K562 (cell line): Measurements from ENCODE around the gene OPA3. TPM values are rescaled to one million over a fixed set of nuclear protein-coding genes. Genes with fewer than 3 reads are reported as not detected.

Experiments used
- CBFB ChIP-seq: sonication (generic); formaldehyde crosslinking; IDR thresholded peaks from 2 replicates; pipeline ENCODE4 v1.4.0; 2020; ENCODE audit warnings: mild to moderate bottlenecking, missing genetic modification reagents
- CHD2 ChIP-seq: IDR thresholded peaks from 2 replicates; pipeline ENCODE4 v1.6.1; 2011; ENCODE audit warnings: low read depth, low read length
- CREB1 ChIP-seq, 2 experiments: sonication (generic) in 1 of 2; formaldehyde crosslinking in 1 of 2; IDR thresholded peaks; 2 replicates each; pipeline versions ENCODE4 v1.6.1 to v1.8.0; 2012 to 2022; ENCODE audit warnings: inconsistent platforms in 1 of 2, mild to moderate bottlenecking in 1 of 2, missing genetic modification reagents in 1 of 2, moderate library complexity in 1 of 2
- EZH2 ChIP-seq: IDR thresholded peaks from 2 replicates; pipeline ENCODE4 v1.6.1; 2012; ENCODE audit warnings: low read depth, mild to moderate bottlenecking, inconsistent platforms, low read length, borderline replicate concordance
- HOMEZ ChIP-seq: fragments of 250-450 bp; sonication (Bioruptor Pico); IDR thresholded peaks from 2 replicates; pipeline ENCODE4 v1.4.0; 2020; ENCODE audit warnings: mild to moderate bottlenecking, moderate library complexity
- JUN ChIP-seq, 2 experiments: sonication (generic) in 1 of 2; formaldehyde crosslinking in 1 of 2; IDR thresholded peaks; 2 replicates each; pipeline versions ENCODE4 v1.6.1 to v1.8.0; 2012 to 2022; ENCODE audit warnings: borderline replicate concordance in 2 of 2, mild to moderate bottlenecking in 2 of 2, improper control_type of control experiment in 1 of 2, low read depth in 1 of 2, low read length in 1 of 2, missing genetic modification reagents in 1 of 2
- KAT7 ChIP-seq: sonication (generic); formaldehyde crosslinking; IDR thresholded peaks from 2 replicates; pipeline ENCODE4 v1.8.0; 2022; ENCODE audit warnings: missing genetic modification reagents, mild to moderate bottlenecking, borderline replicate concordance
- KLF6 ChIP-seq: fragments of 250-450 bp; sonication (Bioruptor Pico); IDR thresholded peaks from 2 replicates; pipeline ENCODE4 v1.4.0; 2020; ENCODE audit warnings: mild to moderate bottlenecking, moderate library complexity, borderline replicate concordance
- PTTG1 ChIP-seq: fragments of 450-650 bp; IDR thresholded peaks from 2 replicates; pipeline ENCODE4 v1.6.1; 2016; ENCODE audit warnings: low read depth, mild to moderate bottlenecking, missing genetic modification characterization, missing compliant biosample characterization
- RFX1 ChIP-seq: fragments of 450-650 bp; IDR thresholded peaks from 2 replicates; pipeline ENCODE4 v1.6.1; 2016; ENCODE audit warnings: mild to moderate bottlenecking, moderate library complexity
- TRIM24 ChIP-seq, 2 experiments: fragments of 450-650 bp; IDR thresholded peaks; 2 replicates each; pipeline ENCODE4 v1.6.1; 2016
- XRCC5 ChIP-seq: fragments of 200-400 bp; formaldehyde crosslinking; IDR thresholded peaks from 2 replicates; pipeline ENCODE4 v1.6.1; 2017; ENCODE audit warnings: low read depth, mild to moderate bottlenecking, low read length
- ZC3H4 ChIP-seq: sonication (generic); formaldehyde crosslinking; IDR thresholded peaks from 2 replicates; pipeline ENCODE4 v1.9.0; 2021; ENCODE audit warnings: missing genetic modification reagents, borderline replicate concordance
- ZFP1 ChIP-seq: fragments of 450-650 bp; formaldehyde crosslinking; IDR thresholded peaks from 2 replicates; pipeline ENCODE4 v1.4.0; 2020; ENCODE audit warnings: mild to moderate bottlenecking, mixed read lengths
- ZFP30 ChIP-seq: fragments of 250-450 bp; sonication (Bioruptor Pico); IDR thresholded peaks from 2 replicates; pipeline ENCODE4 v1.8.0; 2022; ENCODE audit warnings: moderate library complexity, mild to moderate bottlenecking, inconsistent platforms, borderline replicate concordance
- ZNF239 ChIP-seq: fragments of 250-450 bp; sonication (Bioruptor Pico); IDR thresholded peaks from 2 replicates; pipeline ENCODE4 v1.4.0; 2020; ENCODE audit warnings: mild to moderate bottlenecking
- ZNF561 ChIP-seq: fragments of 450-650 bp; formaldehyde crosslinking; conservative IDR thresholded peaks from 2 replicates; pipeline ENCODE4 v1.4.0; 2020; ENCODE audit warnings: mild to moderate bottlenecking, moderate library complexity
- polyA plus RNA-seq, 8 experiments: library from polyadenylated mRNA; depleted of rRNA in 4 of 8; stranded (reverse) in 5 of 8; unstranded in 3 of 8; fragments of >200 nt; fragmentation: Nextera tagmentation in 2 of 8; fragmentation: Illumina TruSeq in 1 of 8; extraction: Ambion mirVana in 2 of 8; extraction: Trizol in 1 of 8; gene quantifications; 2 replicates each; pipeline versions ENCODE4 v1.2.1 to v1.2.3, GENCODE V29; 2011 to 2014; ENCODE audit warnings: inconsistent platforms in 1 of 8, missing spikeins in 1 of 8
- total RNA-seq, 7 experiments: library from RNA; depleted of rRNA in 6 of 7; stranded (reverse); fragments of >200 nt in 6 of 7; fragmentation: Illumina TruSeq in 2 of 7; extraction: Trizol in 2 of 7; gene quantifications; 2 replicates each; pipeline versions ENCODE4 v1.2.1 to v1.2.3, GENCODE V29; 2011 to 2021; ENCODE audit warnings: low replicate concordance in 1 of 7
- TF ChIP-seq, protein P1 (sequence below): sonication (generic); formaldehyde crosslinking; IDR thresholded peaks from 2 replicates; pipeline ENCODE4 v1.8.0; 2023; ENCODE audit warnings: missing genetic modification reagents, mild to moderate bottlenecking, borderline replicate concordance
- TF ChIP-seq, protein P2 (sequence below): sonication (generic); formaldehyde crosslinking; IDR thresholded peaks from 2 replicates; pipeline ENCODE4 v1.8.0; 2022; ENCODE audit warnings: mild to moderate bottlenecking, missing genetic modification reagents

OPA3 gene
- total and polyA plus RNA-seq, 9 of the 15 experiments (the other 6 are each of a cell fraction or from before 2014, with no cell fraction given) = 1.4 to 18.8 (median 9.0) TPM

- TF ChIP-seq, protein P1, sequence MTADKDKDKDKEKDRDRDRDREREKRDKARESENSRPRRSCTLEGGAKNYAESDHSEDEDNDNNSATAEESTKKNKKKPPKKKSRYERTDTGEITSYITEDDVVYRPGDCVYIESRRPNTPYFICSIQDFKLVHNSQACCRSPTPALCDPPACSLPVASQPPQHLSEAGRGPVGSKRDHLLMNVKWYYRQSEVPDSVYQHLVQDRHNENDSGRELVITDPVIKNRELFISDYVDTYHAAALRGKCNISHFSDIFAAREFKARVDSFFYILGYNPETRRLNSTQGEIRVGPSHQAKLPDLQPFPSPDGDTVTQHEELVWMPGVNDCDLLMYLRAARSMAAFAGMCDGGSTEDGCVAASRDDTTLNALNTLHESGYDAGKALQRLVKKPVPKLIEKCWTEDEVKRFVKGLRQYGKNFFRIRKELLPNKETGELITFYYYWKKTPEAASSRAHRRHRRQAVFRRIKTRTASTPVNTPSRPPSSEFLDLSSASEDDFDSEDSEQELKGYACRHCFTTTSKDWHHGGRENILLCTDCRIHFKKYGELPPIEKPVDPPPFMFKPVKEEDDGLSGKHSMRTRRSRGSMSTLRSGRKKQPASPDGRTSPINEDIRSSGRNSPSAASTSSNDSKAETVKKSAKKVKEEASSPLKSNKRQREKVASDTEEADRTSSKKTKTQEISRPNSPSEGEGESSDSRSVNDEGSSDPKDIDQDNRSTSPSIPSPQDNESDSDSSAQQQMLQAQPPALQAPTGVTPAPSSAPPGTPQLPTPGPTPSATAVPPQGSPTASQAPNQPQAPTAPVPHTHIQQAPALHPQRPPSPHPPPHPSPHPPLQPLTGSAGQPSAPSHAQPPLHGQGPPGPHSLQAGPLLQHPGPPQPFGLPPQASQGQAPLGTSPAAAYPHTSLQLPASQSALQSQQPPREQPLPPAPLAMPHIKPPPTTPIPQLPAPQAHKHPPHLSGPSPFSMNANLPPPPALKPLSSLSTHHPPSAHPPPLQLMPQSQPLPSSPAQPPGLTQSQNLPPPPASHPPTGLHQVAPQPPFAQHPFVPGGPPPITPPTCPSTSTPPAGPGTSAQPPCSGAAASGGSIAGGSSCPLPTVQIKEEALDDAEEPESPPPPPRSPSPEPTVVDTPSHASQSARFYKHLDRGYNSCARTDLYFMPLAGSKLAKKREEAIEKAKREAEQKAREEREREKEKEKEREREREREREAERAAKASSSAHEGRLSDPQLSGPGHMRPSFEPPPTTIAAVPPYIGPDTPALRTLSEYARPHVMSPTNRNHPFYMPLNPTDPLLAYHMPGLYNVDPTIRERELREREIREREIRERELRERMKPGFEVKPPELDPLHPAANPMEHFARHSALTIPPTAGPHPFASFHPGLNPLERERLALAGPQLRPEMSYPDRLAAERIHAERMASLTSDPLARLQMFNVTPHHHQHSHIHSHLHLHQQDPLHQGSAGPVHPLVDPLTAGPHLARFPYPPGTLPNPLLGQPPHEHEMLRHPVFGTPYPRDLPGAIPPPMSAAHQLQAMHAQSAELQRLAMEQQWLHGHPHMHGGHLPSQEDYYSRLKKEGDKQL (CRISPR knock-in tag) = no peak
- TF ChIP-seq ZFP1 (no peak), ZNF239 (CRISPR knock-in tag) (no peak), KAT7 (CRISPR knock-in tag) (0 out of 2 replicates have a peak, but pooled peaks have one; percentile 38), ZFP30 (no peak), PTTG1 (tag) (no peak), CBFB (CRISPR knock-in tag) (no peak), HOMEZ (CRISPR knock-in tag) (no peak), RFX1 (no peak), TRIM24 (IDR thresholded peaks at IDR 0.05) (no peak; a peak in 1 of 4 replicates), CHD2 (no peak), JUN (IDR thresholded peaks at IDR 0.05; ENCODE audit: borderline replicate concordance, low read depth, low read length) (no peak), JUN (CRISPR knock-in tag; IDR thresholded peaks at IDR 0.05; ENCODE audit: borderline replicate concordance) (no peak), ZNF561 (CRISPR knock-in tag) (no peak), XRCC5 (no peak), KLF6 (no peak), CREB1 (IDR thresholded peaks at IDR 0.05) (no peak), CREB1 (CRISPR knock-in tag; IDR thresholded peaks at IDR 0.05) (no peak), ZC3H4 (CRISPR knock-in tag) (no peak), EZH2 (no peak)
- TF ChIP-seq, protein P2, sequence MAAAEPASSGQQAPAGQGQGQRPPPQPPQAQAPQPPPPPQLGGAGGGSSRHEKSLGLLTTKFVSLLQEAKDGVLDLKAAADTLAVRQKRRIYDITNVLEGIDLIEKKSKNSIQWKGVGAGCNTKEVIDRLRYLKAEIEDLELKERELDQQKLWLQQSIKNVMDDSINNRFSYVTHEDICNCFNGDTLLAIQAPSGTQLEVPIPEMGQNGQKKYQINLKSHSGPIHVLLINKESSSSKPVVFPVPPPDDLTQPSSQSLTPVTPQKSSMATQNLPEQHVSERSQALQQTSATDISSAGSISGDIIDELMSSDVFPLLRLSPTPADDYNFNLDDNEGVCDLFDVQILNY = no peak
Observed at GRCh38 chr19:45515081-45515624, 69.4 kb downstream of the OPA3 start (continued).
